Measurements from ENCODE around the gene MPST.

MPST gene

DNA sequence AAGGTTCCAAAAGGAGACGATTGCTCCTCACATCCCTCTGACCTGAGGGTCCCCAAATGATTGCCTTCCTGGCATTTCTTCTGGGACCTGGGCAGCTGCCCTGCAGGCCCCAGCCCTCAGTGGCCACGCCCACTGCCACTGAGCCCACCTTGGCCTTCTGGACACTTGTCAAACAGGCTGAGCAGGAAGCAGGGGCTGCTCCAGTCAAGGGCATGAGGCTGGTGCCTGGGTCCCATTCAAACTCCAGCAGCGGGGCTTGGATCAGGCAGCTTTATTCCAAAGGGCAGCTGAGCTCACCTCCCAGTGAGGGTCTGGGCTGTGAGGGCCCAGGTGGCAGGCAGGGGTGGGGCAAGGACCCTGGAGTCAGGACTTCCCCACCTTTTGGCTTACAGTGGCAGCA is 45.6 kb downstream of the MPST start:
- TF ChIP-seq, protein P1, sequence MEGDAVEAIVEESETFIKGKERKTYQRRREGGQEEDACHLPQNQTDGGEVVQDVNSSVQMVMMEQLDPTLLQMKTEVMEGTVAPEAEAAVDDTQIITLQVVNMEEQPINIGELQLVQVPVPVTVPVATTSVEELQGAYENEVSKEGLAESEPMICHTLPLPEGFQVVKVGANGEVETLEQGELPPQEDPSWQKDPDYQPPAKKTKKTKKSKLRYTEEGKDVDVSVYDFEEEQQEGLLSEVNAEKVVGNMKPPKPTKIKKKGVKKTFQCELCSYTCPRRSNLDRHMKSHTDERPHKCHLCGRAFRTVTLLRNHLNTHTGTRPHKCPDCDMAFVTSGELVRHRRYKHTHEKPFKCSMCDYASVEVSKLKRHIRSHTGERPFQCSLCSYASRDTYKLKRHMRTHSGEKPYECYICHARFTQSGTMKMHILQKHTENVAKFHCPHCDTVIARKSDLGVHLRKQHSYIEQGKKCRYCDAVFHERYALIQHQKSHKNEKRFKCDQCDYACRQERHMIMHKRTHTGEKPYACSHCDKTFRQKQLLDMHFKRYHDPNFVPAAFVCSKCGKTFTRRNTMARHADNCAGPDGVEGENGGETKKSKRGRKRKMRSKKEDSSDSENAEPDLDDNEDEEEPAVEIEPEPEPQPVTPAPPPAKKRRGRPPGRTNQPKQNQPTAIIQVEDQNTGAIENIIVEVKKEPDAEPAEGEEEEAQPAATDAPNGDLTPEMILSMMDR (IDR thresholded peaks at IDR 0.05; ENCODE audit: insufficient read depth, low read depth, low read length, missing control alignments) = no peak
- H3K4me3 ChIP-seq (ENCODE audit: low read length) = no peak overlapping the region
- no peak for DNase-seq (ENCODE audit: low read depth)

DNA sequence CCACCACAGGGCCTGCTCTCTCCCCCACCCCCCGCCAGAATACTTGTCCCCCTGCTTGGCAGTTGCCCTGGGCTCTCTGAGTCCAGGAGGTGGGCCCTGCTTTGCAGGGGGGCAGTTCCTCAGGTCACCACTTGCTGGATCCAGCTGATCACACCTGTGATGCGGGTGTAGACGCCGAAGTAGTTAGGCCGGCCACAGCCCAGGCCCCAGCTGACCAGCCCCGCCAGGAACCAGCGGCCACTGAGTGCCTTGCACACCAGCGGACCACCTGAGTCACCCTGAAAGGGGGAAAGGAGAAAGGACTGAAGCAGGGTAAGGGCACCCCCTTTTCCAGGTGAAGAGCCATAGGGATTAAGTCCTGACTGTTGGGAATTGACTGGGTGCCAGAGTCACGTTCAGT is 46.4 kb downstream of the MPST start:
- TF ChIP-seq, protein P1 (IDR thresholded peaks at IDR 0.05; ENCODE audit: insufficient read depth, low read depth, low read length, missing control alignments) = no peak
- DNase-seq (ENCODE audit: low read depth) = no peak
- H3K4me3 ChIP-seq (ENCODE audit: low read length) = no peak overlapping the region

DNA sequence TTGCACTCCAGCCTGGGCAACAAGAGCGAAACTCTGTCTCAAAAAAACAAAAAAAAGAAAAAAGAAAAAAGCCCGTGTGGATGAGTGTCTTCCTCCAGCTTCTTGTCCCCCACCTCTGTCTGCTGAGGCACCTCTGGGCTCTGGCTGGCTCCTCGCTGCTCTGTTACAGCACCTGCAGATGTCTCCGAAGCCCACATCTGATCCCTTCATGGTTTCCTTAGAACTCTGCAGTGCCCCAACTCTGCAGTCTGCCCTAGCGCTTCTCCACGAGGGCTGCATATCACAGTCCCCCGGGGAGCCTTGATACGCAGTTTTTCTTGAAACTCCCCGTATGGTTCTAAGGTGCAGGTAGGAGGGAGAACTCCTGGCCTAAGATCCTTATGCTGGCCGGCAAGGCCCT is 47.9 kb downstream of the MPST start:
- no peak overlapping the region for H3K4me3 ChIP-seq (ENCODE audit: low read length)
- no peak for DNase-seq (ENCODE audit: low read depth)
- TF ChIP-seq, protein P1 (IDR thresholded peaks at IDR 0.05; ENCODE audit: insufficient read depth, low read depth, low read length, missing control alignments) = no peak

DNA sequence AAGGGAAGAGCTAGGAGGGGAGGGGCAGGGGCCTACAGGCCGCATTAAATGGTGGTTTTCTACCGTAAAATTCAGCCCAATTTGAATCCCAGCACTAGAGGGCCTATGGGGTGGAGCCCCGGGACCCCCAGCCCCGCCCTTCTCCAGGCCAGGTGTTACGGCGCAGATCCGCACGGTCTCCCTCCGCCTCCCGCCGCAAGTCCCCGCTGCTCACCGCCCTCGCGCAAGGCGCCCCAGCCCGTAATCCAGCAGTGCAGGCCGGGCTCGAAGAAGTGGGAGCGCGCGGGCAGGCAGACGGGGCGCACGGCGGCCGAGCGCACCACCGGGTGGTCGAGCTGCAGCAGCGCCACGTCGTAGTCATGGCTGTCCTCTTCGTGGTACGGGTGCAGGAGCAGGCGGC is 49.3 kb downstream of the MPST start:
- TF ChIP-seq, protein P1 (IDR thresholded peaks at IDR 0.05; ENCODE audit: insufficient read depth, low read depth, low read length, missing control alignments) = no peak
- H3K4me3 ChIP-seq (ENCODE audit: low read length) = no peak overlapping the region

DNA sequence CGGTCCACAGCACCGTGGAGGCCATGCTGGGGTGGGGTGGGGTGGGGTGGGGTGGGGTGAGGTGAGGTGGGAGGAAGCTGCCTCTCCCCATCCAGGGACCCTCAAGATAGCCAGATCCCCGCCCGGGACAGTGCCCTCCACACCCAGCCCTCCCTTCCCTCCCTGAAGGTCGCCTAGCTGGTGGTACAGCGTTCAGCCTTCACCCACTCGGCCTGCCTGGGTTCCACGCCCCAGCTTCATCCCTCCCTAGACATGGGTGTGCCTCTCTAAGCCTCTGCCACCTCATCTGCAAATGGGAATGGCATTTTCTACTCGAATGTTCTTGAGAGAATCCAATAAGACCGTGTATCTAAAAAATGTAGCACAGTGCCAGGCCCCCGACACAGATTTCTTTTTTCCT is 49.8 kb downstream of the MPST start:
- peak; percentile 17 for DNase-seq (ENCODE audit: low read depth)
- no peak overlapping the region for H3K4me3 ChIP-seq (ENCODE audit: low read length)
- TF ChIP-seq, protein P1 (IDR thresholded peaks at IDR 0.05; ENCODE audit: insufficient read depth, low read depth, low read length, missing control alignments) = no peak

More for the DNA sequence above, 49.3 kb downstream of the MPST start:
- DNase-seq (ENCODE audit: low read depth) = no peak

DNA sequence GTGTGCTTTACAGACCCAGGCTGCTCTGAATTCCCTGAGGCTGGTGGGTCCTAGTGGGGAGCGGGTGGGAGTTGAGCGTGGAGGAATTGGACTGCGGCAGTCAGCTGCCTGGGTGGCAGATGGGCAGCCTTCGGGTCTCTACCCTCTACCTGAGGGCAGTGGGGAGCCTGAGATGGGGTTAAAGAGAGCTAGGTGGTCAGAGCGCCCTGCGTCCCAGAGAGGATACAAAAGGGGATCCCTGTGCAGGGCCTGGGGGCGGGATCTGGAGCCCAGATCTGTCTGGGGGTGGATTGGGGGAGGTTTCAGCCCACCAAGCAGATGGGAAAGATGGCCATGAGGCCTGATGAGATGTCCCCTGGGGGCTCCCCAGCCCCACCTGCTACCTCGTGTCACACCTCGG is 50.2 kb downstream of the MPST start:
- no peak for DNase-seq (ENCODE audit: low read depth)
- H3K4me3 ChIP-seq (ENCODE audit: low read length) = no peak overlapping the region
- TF ChIP-seq, protein P1 (IDR thresholded peaks at IDR 0.05; ENCODE audit: insufficient read depth, low read depth, low read length, missing control alignments) = no peak

DNA sequence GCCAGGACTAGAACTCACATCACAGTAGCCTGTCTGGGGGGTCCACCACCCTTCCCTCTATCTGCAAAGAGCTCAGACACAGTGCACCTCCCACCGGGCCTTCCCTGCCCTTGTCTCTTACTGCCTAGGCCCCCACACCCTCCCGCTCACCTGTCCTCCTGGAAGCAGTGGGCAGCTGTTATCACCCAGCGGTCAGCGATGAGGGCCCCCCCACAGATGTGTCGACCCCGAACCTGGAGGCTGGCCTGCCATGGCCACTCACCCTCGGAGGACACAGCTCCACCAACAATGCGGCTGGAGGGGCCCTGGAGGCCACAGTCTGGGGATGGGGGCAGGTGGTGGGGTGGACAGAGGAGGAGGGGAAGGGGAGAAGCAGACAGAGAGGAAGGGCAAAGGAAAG is 50.8 kb downstream of the MPST start:
- TF ChIP-seq, protein P1 (IDR thresholded peaks at IDR 0.05; ENCODE audit: insufficient read depth, low read depth, low read length, missing control alignments) = no peak
- DNase-seq (ENCODE audit: low read depth) = no peak

More for the DNA sequence above, 50.8 kb downstream of the MPST start:
- no peak overlapping the region for H3K4me3 ChIP-seq (ENCODE audit: low read length)

Measured in epithelial cell of esophagus (primary cell).